Spinal cord (tissue), 10 donors: ENCODE data around the gene PRR20E. TPM values are rescaled to one million over a fixed set of nuclear protein-coding genes. Genes with fewer than 3 reads are reported as not detected.
"Not testable (repeated sequence)": the region's sequence is repeated elsewhere in the genome, so short reads cannot be mapped to it uniquely, and the experiment has no call there.

ENCODE experiments used
- DNase-seq, 6 donors: peaks; one replicate each; pipeline versions ENCODE4 v3.0.0 to v3.0.0-alpha.2; 2013 to 2015; ENCODE audit warnings: low spot score in 6 of 6, low read depth in 4 of 6
- H3K27ac ChIP-seq: one replicate; pipeline ENCODE4 v1.5.1; 2013; ENCODE audit warnings: low read depth, low read length, control low read depth
- H3K27me3 ChIP-seq: one replicate; pipeline ENCODE4 v1.6.1; 2013; ENCODE audit warnings: low read length; ENCODE audit not compliant: control insufficient read depth, insufficient read depth
- H3K36me3 ChIP-seq: one replicate; pipeline ENCODE4 v1.6.1; 2013; ENCODE audit warnings: low read length; ENCODE audit not compliant: control insufficient read depth, insufficient read depth
- H3K4me1 ChIP-seq: one replicate; pipeline ENCODE4 v1.6.1; 2013; ENCODE audit warnings: low read length; ENCODE audit not compliant: control insufficient read depth, insufficient read depth
- H3K4me3 ChIP-seq: one replicate; pipeline ENCODE4 v1.5.1; 2013; ENCODE audit warnings: low read depth, low read length, control low read depth
- H3K9me3 ChIP-seq: one replicate; pipeline ENCODE4 v1.6.1; 2013; ENCODE audit warnings: low read length; ENCODE audit not compliant: control insufficient read depth, insufficient read depth
- WGBS: methylation state at CpG from one replicate; pipeline ENCODE4 v1.1.5; 2013; ENCODE audit warnings: missing lambda C conversion rate; ENCODE audit not compliant: insufficient coverage; 5-methylcytosine and 5-hydroxymethylcytosine counted together
- long read RNA-seq, 4 donors: transcript quantifications; one replicate each; lab custom pipeline, GENCODE V29; 2026
- polyA plus RNA-seq, 2 donors: library from polyadenylated mRNA; unstranded; fragments of 120-200 nt; gene quantifications; one replicate each; pipeline ENCODE4 v1.2.1, GENCODE V29; 2013; ENCODE audit not compliant: insufficient read length in 2 of 2
- total RNA-seq, 2 donors: library from RNA; depleted of rRNA in 1 of 2; stranded (reverse); fragments of 120-200 nt in 1 of 2; fragments of >200 nt in 1 of 2; gene quantifications; one replicate each; pipeline versions ENCODE4 v1.2.3 to v1.2.4, GENCODE V29; 2013 to 2014
- donor health status: healthy.

Gene PRR20E
- total RNA-seq (not detected), polyA plus RNA-seq (not detected)
- long read RNA-seq, donor 1 = 0 reads
- long read RNA-seq, donor 2 = 0 reads
- long read RNA-seq, donor 3 = 0 reads
- long read RNA-seq, donor 4 = 0 reads

DNA sequence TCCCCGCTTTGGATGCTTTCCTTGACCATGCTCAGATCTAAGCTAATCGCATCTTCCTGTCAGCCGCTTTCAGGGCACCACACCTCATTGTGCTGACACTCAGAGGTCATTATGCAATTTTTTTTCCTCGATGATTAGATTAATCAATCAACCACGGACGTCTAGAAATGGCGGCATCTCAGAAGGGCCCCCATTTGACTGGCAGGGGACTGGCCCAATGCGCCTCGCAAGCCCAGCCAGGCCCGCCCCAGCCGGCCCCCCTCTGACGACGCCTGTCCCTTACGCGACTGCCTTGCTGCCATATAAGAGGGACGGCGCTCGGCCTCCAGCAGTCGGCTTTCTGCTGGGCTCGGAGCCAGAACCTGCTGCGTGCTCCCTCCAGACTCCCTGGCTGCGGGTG is at the start of gene PRR20E:
PRR20E (plus strand) TSS at position 301 of the 400 bp plus-strand sequence. CDS start 387 bp downstream, outside the sequence.
- H3K4me1 ChIP-seq, DNase-seq, H3K27me3 ChIP-seq, H3K36me3 ChIP-seq, H3K9me3 ChIP-seq, H3K4me3 ChIP-seq, H3K27ac ChIP-seq: not testable (repeated sequence)
- no CpG with 5 or more reads among the region's 22 CpGs for WGBS

DNA sequence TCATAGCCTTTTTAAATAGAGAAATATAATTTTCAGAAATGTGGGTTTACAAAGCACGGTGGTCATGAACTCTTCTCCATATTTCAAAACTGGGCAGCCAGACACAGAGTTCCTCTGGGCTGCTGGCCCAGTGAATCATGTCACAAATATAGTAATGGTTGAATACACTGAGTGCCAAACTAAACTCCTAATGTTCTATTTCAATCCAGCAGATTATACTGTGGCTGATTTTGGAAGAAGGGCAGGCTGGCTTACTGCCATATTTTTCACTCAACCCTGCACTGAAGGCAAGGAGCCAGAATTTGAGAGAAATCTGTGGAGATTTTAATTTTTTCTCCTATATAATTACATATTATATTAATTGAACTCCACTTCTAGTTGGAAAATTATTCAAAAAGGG is 43.3 kb upstream of the PRR20E start:
- WGBS = no CpG with 5 or more reads among the region's 1 CpG
- Histone ChIP-seq H3K4me3 (no peak overlapping the region), H3K27me3 (no peaks in the 10 kb centered on the region), H3K9me3 (no peaks in the 10 kb centered on the region), H3K27ac (no peak overlapping the region), H3K4me1 (no peaks in the 10 kb centered on the region), H3K36me3 (no peaks in the 10 kb centered on the region)
- peak in 5 of 6 donors; percentile 2 to 83 (median 15) for DNase-seq

DNA sequence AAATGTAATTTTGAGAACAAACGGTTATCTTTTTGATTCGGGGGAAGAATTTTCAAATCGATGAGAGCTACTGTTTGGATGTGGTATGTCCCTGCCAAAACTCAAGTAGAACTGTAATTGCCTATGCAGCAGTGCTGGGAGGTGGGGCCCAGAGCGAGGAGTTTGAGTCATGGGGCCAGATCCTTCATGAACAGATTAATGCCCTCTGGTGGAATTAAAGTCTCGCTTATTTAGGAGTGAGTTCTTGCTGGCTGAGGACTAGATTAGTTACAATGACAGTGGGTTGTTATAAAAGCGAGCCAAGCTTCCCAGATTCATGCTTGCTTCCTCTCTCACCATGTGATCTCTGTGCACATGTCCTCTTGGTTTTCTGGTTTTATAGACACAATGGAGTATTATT is 38.1 kb upstream of the PRR20E start:
- Histone ChIP-seq H3K4me3 (no peak overlapping the region), H3K36me3 (no peaks in the 10 kb centered on the region), H3K4me1 (no peaks in the 10 kb centered on the region), H3K27me3 (no peaks in the 10 kb centered on the region), H3K9me3 (no peaks in the 10 kb centered on the region), H3K27ac (no peak overlapping the region)
- 100% methylated on average over 4 of the region's 6 CpGs for WGBS
- no peak for DNase-seq

DNA sequence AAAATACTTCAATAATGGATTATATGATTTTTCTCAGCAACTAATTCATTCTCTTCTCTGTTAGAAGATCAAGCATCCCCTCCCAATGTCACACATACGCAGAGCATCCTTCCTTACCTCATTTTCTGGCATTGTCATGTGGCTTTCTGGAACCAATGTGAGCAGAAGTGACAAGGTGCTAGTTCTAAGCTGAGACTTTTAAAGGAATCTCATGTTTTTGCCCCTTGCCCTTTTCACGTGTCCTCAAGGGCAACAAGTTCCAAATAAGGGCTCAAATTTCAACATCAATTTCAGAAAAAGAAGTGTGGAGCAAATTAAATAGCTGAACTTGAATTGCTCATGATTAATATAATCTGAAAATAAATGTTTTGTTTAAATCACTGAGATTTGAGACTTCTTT is 30.9 kb upstream of the PRR20E start:
- no peak overlapping the region for H3K27ac ChIP-seq
- no peaks in the 10 kb centered on the region for H3K9me3 ChIP-seq
- DNase-seq = no peak
- no peak overlapping the region for H3K4me3 ChIP-seq
- H3K4me1 ChIP-seq = no peaks in the 10 kb centered on the region
- no peaks in the 10 kb centered on the region for H3K36me3 ChIP-seq
- H3K27me3 ChIP-seq = no peaks in the 10 kb centered on the region
- no CpG with 5 or more reads among the region's 2 CpGs for WGBS

DNA sequence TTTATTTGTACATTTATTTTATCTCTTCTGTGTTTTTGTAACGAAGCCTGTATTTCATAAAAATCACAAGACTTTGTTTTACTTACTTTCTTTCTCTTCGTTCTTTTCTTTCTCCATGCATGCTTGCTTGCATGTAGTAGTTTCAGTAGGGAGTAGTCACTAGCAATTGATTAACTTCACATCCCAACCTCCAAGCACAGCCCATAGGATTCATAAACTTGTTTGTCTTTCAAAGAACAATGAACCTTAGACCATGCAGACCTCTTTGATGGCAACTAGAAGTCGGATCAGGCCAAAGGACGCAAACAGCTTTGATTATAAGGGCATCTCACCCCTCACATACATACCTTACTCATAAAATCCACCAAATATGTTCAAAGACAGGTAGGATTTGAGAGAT is 29.4 kb upstream of the PRR20E start:
- Histone ChIP-seq H3K27me3 (no peaks in the 10 kb centered on the region), H3K4me1 (no peaks in the 10 kb centered on the region), H3K4me3 (no peak overlapping the region), H3K27ac (no peak overlapping the region), H3K36me3 (no peaks in the 10 kb centered on the region), H3K9me3 (no peaks in the 10 kb centered on the region)
- DNase-seq = no peak
- WGBS = no CpG with 5 or more reads among the region's 4 CpGs

DNA sequence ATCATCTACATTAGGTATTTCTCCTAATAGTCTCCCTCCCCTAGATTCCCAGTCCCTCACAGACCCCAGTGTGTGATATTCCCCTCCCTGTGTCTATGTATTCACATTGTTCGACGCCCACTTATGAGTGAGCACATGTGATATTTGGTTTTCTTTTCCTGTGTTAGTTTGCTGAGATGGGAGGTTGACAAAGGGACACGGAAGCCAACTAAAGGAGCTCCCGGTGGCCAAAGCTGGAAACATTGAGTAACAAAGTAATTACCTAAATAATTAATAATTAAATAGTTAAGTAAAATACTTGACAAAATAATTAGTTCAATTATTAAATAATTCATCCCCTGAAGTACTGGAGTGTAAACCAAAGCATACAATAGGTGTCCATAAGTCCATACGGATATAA is 28.0 kb upstream of the PRR20E start:
- WGBS = no CpG with 5 or more reads among the region's 5 CpGs
- no peak overlapping the region for H3K27ac ChIP-seq
- H3K27me3 ChIP-seq = no peaks in the 10 kb centered on the region
- H3K9me3 ChIP-seq = no peaks in the 10 kb centered on the region
- no peak overlapping the region for H3K4me3 ChIP-seq
- DNase-seq = no peak
- no peaks in the 10 kb centered on the region for H3K36me3 ChIP-seq
- H3K4me1 ChIP-seq = no peaks in the 10 kb centered on the region

DNA sequence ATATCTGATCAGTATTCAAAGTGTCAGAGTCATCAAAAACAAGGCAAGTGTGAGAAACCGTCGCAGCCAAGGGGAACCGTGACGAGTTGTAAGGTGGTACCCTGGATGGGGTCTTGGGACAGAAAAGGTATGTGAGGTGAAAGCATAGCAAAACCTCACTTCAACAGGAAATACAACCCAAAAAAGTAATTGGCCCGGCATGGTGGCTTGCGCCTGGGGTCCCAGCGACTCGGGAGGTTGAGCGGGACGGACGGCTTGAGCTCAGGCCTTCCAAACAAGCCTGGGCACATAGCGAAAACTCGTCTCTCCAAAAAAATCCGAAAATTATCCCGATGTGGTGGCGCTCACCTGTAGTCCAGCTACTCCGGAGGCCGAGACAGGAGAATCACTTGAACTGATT is 27.2 kb upstream of the PRR20E start:
- no CpG with 5 or more reads among the region's 18 CpGs for WGBS
- not testable (repeated sequence) for H3K4me3 ChIP-seq, H3K27ac ChIP-seq, H3K9me3 ChIP-seq, H3K36me3 ChIP-seq, DNase-seq, H3K27me3 ChIP-seq, H3K4me1 ChIP-seq

DNA sequence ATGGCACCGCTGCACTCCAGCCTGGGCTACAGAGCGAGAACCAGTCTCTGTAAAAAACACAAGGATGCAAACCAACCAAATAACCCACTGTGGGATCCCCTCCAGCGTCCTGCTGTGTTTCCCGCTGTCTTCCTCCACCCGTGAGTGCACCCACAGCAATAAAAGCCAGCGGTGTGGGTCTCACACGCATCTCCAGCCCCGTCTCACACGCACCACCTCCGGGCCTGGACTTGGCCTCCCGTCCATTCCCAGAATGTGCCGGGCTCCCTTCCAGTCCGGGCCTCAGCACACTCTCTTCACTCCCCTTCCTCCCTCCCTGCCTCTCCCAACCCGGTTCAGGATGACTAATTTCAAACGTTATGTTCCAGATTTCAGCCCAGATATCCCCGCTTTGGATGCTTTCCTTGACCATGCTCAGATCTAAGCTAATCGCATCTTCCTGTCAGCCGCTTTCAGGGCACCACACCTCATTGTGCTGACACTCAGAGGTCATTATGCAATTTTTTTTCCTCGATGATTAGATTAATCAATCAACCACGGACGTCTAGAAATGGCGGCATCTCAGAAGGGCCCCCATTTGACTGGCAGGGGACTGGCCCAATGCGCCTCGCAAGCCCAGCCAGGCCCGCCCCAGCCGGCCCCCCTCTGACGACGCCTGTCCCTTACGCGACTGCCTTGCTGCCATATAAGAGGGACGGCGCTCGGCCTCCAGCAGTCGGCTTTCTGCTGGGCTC is 26.6 kb upstream of the PRR20E start, which contains the start of gene PRR20A:
PRR20A (plus strand) TSS at position 684 of the 734 bp plus-strand sequence. CDS start 387 bp downstream, outside the sequence.
- no CpG with 5 or more reads among the region's 34 CpGs for WGBS
- DNase-seq, H3K9me3 ChIP-seq, H3K27ac ChIP-seq, H3K36me3 ChIP-seq, H3K4me1 ChIP-seq, H3K4me3 ChIP-seq, H3K27me3 ChIP-seq: not testable (repeated sequence)

DNA sequence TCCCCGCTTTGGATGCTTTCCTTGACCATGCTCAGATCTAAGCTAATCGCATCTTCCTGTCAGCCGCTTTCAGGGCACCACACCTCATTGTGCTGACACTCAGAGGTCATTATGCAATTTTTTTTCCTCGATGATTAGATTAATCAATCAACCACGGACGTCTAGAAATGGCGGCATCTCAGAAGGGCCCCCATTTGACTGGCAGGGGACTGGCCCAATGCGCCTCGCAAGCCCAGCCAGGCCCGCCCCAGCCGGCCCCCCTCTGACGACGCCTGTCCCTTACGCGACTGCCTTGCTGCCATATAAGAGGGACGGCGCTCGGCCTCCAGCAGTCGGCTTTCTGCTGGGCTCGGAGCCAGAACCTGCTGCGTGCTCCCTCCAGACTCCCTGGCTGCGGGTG is 19.8 kb upstream of the PRR20E start, which contains the start of gene PRR20B:
PRR20B (plus strand) TSS at position 301 of the 400 bp plus-strand sequence. CDS start 387 bp downstream, outside the sequence.
- DNase-seq, H3K36me3 ChIP-seq, H3K27ac ChIP-seq, H3K27me3 ChIP-seq, H3K4me1 ChIP-seq, H3K4me3 ChIP-seq, H3K9me3 ChIP-seq: not testable (repeated sequence)
- WGBS = no CpG with 5 or more reads among the region's 22 CpGs

DNA sequence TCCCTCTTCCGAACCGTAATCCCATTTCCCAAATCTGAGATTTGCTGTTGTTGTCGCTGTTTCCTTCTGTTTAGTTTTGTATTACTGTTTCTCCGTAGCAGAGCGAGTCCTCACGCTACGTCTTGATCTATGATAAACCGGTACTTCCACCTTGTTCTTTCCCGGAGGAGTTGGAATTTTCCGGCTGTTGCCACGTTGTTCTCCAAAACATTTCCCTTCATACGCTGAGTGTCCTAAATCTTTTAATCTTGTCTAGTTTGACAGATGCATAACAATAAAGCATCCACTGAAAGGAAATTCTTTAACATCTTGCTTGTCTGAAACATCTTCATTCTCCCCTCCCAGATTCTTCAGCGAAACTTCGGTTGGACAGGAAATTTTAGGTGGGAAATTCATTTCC is 18.9 kb upstream of the PRR20E start:
- WGBS = 94% methylated on average over 5 of the region's 14 CpGs
- not testable (repeated sequence) for H3K4me3 ChIP-seq, H3K4me1 ChIP-seq

More for the DNA sequence above, 18.9 kb upstream of the PRR20E start:
- not testable (repeated sequence) for H3K27me3 ChIP-seq, DNase-seq, H3K27ac ChIP-seq, H3K9me3 ChIP-seq, H3K36me3 ChIP-seq
